GM19239 (cell line): ENCODE measurements around the gene EEIG1.

ENCODE experiments used
- DNase-seq: peaks from one replicate; pipeline ENCODE4 v3.0.0; 2011; ENCODE audit warnings: low spot score; ENCODE audit not compliant: insufficient read length
- FAIRE-seq: peaks from 2 replicates; lab custom pipeline; 2011; peaks lifted over from hg19 to GRCh38; lab: Jason Lieb, UNC

The EEIG1 gene

GRCh38 chr9:127961613-127962155 is 19.1 kb downstream of the EEIG1 start:
- no peak for FAIRE-seq
- DNase-seq = no peak

- no peak for FAIRE-seq
Measured at GRCh38 chr9:127961155-127961490, 19.7 kb downstream of the EEIG1 start.

GRCh38 chr9:127960410-127961154 is 20.2 kb downstream of the EEIG1 start:
- no peak for DNase-seq

More at GRCh38 chr9:127961155-127961490, 19.7 kb downstream of the EEIG1 start:
- no peak for DNase-seq

GRCh38 chr9:127959841-127960409 is 20.9 kb downstream of the EEIG1 start:
- DNase-seq = no peak
- no peak for FAIRE-seq

More at GRCh38 chr9:127960410-127961154, 20.2 kb downstream of the EEIG1 start:
- FAIRE-seq = no peak

GRCh38 chr9:127959398-127959797 is 21.4 kb downstream of the EEIG1 start:
- FAIRE-seq (no peak), DNase-seq (no peak)

- DNase-seq (no peak), FAIRE-seq (no peak)
Measured at GRCh38 chr9:127958728-127959127, 22.1 kb downstream of the EEIG1 start.

- DNase-seq (peak; percentile 83), FAIRE-seq (peak; percentile 77)
Measured at GRCh38 chr9:127955294-127956015, 25.3 kb downstream of the EEIG1 start.

- FAIRE-seq (no peak), DNase-seq (no peak)
Measured at GRCh38 chr9:127954831-127955293, 25.9 kb downstream of the EEIG1 start.

GRCh38 chr9:127953768-127954505 is 26.9 kb downstream of the EEIG1 start:
- FAIRE-seq (no peak), DNase-seq (no peak)

- FAIRE-seq (no peak), DNase-seq (no peak)
Measured at GRCh38 chr9:127953154-127953553, 27.6 kb downstream of the EEIG1 start.

- DNase-seq (no peak), FAIRE-seq (no peak)
Measured at GRCh38 chr9:127950513-127951289, 30.1 kb downstream of the EEIG1 start.

- no peak for FAIRE-seq
- no peak for DNase-seq
Measured at GRCh38 chr9:127949827-127950512, 30.8 kb downstream of the EEIG1 start.

GRCh38 chr9:127947841-127948710 is 32.7 kb downstream of the EEIG1 start:
- DNase-seq (no peak), FAIRE-seq (no peak)

GRCh38 chr9:127946728-127947127 is 34.1 kb downstream of the EEIG1 start:
- DNase-seq = no peak

GRCh38 chr9:127945942-127946341 is 34.8 kb downstream of the EEIG1 start:
- FAIRE-seq (no peak), DNase-seq (no peak)

More at GRCh38 chr9:127946728-127947127, 34.1 kb downstream of the EEIG1 start:
- FAIRE-seq = no peak

GRCh38 chr9:127945338-127945737 is 35.5 kb downstream of the EEIG1 start:
- FAIRE-seq (no peak), DNase-seq (no peak)

GRCh38 chr9:127944586-127945218 is 36.1 kb downstream of the EEIG1 start:
- FAIRE-seq = no peak
- no peak for DNase-seq
